ENCODE measurements around the gene ADGRG1.

ADGRG1 gene

DNA sequence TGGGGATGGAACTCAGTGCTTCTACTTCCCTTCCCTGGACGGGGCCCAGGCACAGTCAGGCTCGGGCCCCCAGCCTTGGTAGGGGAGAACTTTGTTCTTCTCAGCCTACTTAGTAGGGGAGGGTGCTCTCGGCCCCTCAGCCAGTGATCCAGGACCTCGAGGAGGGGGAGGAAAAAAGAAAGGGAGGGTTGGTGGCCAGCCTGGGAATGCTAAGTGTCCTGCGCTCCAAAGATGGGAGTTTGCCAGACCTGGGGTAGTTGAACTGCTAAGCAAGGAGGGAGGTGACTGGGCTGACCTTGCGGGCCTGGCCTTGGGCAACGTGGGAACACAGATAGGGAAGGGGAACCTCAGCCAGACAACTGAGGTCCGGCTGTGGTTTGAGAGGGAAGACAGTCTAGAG, 12.2 kb downstream of the ADGRG1 start:
- peak overlapping the region; percentile 63 for H3K4me2 ChIP-seq (ENCODE audit: insufficient read depth, low read length, poor library complexity, severe bottlenecking)
- H2BK120ac ChIP-seq (ENCODE audit: low read depth, low read length) = peak overlapping the region; percentile 10
- peak overlapping the region; percentile 41 for H4K91ac ChIP-seq (ENCODE audit: low read depth, low read length, poor library complexity)
- H3K4ac ChIP-seq (ENCODE audit: low read length) = no peak overlapping the region
- H3K9me3 ChIP-seq (replicated peaks in 1 of 2; ENCODE audit: control insufficient read depth in 2 of 2, insufficient read depth in 1 of 2, low read depth in 1 of 2, low read length in 2 of 2) = peaks cover 0 to 8% of the 10 kb centered on the region in 2 donors
- no peak for DNase-seq (ENCODE audit: low spot score)
- H3K4me3 ChIP-seq (ENCODE audit: low read length in 2 of 2) = no peak overlapping the region
- peak overlapping the region; percentile 62 for H2BK5ac ChIP-seq (ENCODE audit: low read length)
- no CpG with 5 or more reads among the region's 8 CpGs for WGBS, 2 donors (ENCODE audit: extremely low coverage in 2 of 2, insufficient read length in 2 of 2, insufficient replicate concordance in 1 of 2)
- H3K4me1 ChIP-seq (ENCODE audit: control insufficient read depth in 2 of 2, insufficient read depth in 1 of 2, low read depth in 1 of 2, low read length in 2 of 2) = peaks cover 36 to 61% of the 10 kb centered on the region in 2 donors
- peak overlapping the region; percentile 89 for H3K18ac ChIP-seq (ENCODE audit: low read length)
- peaks cover 18% of the 10 kb centered on the region for H3K79me1 ChIP-seq (ENCODE audit: low read depth, low read length)
- no peak overlapping the region for H3K27ac ChIP-seq (replicated peaks; ENCODE audit: low read length)
- no peak overlapping the region for H2AFZ ChIP-seq (ENCODE audit: low read length)
- no peak overlapping the region for H3K23ac ChIP-seq (ENCODE audit: low read depth, low read length, poor library complexity)
- peak overlapping the region; percentile 95 for H2AK5ac ChIP-seq (ENCODE audit: low read depth, low read length)
- H3K14ac ChIP-seq (ENCODE audit: low read length) = peak overlapping the region; percentile 59
- peaks cover 0 to 5% (median 0%) of the 10 kb centered on the region in 3 experiments for H3K27me3 ChIP-seq (ENCODE audit: control insufficient read depth in 3 of 3, insufficient read depth in 3 of 3, low read depth in 1 of 3, low read length in 3 of 3)
- H2BK15ac ChIP-seq (ENCODE audit: low read length) = peak overlapping the region; percentile 88
- peaks cover 8 to 13% of the 10 kb centered on the region in 2 donors for H3K36me3 ChIP-seq (replicated peaks in 1 of 2; ENCODE audit: control insufficient read depth in 2 of 2, insufficient read depth in 2 of 2, low read length in 2 of 2)
- peak overlapping the region; percentile 47 for H2BK12ac ChIP-seq (ENCODE audit: low read length)
- no peak overlapping the region for H4K8ac ChIP-seq (ENCODE audit: low read depth, low read length)
- H3K9ac ChIP-seq (ENCODE audit: low read depth, low read length, poor library complexity) = peak overlapping the region; percentile 53

DNA sequence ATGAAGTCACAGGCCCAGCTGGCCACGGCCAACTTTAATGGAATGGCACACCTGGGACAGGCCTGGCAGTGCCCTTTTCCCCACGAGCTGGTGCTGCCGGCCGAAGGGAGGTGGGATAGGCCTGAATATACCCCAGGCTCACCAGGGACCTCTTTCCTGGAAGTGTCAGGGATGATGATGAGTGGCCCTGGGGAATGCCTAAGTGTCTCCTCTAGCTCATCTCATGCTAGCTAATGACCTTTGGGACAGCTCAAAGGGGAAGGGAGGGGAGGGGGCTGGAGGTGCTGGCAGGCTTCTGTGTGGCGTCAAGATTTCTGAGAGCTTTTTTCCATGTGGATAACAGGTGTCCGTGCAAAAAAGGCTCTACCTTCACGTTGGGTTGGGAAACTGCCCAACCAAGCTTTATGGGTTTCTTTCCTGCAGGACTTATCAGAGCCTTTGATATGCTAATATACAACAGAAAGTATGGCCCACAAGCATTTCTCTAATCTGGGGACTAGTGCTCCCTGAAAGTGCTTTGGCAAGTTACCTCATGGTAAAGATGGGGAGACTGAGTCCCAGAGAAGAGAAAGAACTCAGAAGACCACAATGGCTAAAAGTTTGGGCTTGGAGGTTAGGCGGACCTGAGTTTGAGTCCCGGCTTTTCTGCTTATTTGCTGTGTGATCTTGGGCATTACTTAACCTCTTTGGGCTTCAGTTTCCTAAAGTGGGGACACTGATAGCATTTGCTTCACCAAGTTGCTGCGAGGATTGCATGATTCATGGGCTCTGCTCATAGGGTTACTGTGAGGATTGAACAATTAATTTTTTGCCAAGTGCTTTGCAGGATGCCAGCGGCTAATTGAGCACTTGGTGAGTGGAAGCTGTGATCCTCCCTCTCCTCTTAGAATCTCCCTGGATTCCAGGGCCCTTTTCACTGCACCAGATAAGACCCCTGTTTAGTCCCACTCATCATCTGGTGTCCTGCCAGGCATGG, 14.0 kb downstream of the ADGRG1 start:
- no peak for DNase-seq (ENCODE audit: low spot score)
- peak overlapping the region; percentile 15 for H3K9ac ChIP-seq (ENCODE audit: low read depth, low read length, poor library complexity)
- H3K36me3 ChIP-seq (replicated peaks in 1 of 2; ENCODE audit: control insufficient read depth in 2 of 2, insufficient read depth in 2 of 2, low read length in 2 of 2) = peaks cover 8 to 13% of the 10 kb centered on the region in 2 donors
- no peak overlapping the region for H3K27ac ChIP-seq (replicated peaks; ENCODE audit: low read length)
- H2AFZ ChIP-seq (ENCODE audit: low read length) = no peak overlapping the region
- no peak overlapping the region for H2BK5ac ChIP-seq (ENCODE audit: low read length)
- H2BK120ac ChIP-seq (ENCODE audit: low read depth, low read length) = no peak overlapping the region
- no peak overlapping the region for H3K23ac ChIP-seq (ENCODE audit: low read depth, low read length, poor library complexity)
- peaks cover 18% of the 10 kb centered on the region for H3K79me1 ChIP-seq (ENCODE audit: low read depth, low read length)
- no CpG with 5 or more reads among the region's 11 CpGs for WGBS, 2 donors (ENCODE audit: extremely low coverage in 2 of 2, insufficient read length in 2 of 2, insufficient replicate concordance in 1 of 2)
- no peak overlapping the region for H3K14ac ChIP-seq (ENCODE audit: low read length)
- H3K4me2 ChIP-seq (ENCODE audit: insufficient read depth, low read length, poor library complexity, severe bottlenecking) = no peak overlapping the region
- H3K18ac ChIP-seq (ENCODE audit: low read length) = no peak overlapping the region
- H4K91ac ChIP-seq (ENCODE audit: low read depth, low read length, poor library complexity) = no peak overlapping the region
- no peak overlapping the region for H2BK15ac ChIP-seq (ENCODE audit: low read length)
- H3K9me3 ChIP-seq (replicated peaks in 1 of 2; ENCODE audit: control insufficient read depth in 2 of 2, insufficient read depth in 1 of 2, low read depth in 1 of 2, low read length in 2 of 2) = peaks cover 0 to 8% of the 10 kb centered on the region in 2 donors
- no peak overlapping the region for H3K4ac ChIP-seq (ENCODE audit: low read length)
- peak overlapping the region; percentile 20 for H2AK5ac ChIP-seq (ENCODE audit: low read depth, low read length)
- H3K4me1 ChIP-seq (ENCODE audit: control insufficient read depth in 2 of 2, insufficient read depth in 1 of 2, low read depth in 1 of 2, low read length in 2 of 2) = peaks cover 31 to 46% of the 10 kb centered on the region in 2 donors
- H2BK12ac ChIP-seq (ENCODE audit: low read length) = no peak overlapping the region
- H3K4me3 ChIP-seq (ENCODE audit: low read length in 2 of 2) = no peak overlapping the region
- peak overlapping the region; percentile 19 for H4K8ac ChIP-seq (ENCODE audit: low read depth, low read length)
- H3K27me3 ChIP-seq (ENCODE audit: control insufficient read depth in 3 of 3, insufficient read depth in 3 of 3, low read depth in 1 of 3, low read length in 3 of 3) = peaks cover 0 to 5% (median 0%) of the 10 kb centered on the region in 3 experiments

DNA sequence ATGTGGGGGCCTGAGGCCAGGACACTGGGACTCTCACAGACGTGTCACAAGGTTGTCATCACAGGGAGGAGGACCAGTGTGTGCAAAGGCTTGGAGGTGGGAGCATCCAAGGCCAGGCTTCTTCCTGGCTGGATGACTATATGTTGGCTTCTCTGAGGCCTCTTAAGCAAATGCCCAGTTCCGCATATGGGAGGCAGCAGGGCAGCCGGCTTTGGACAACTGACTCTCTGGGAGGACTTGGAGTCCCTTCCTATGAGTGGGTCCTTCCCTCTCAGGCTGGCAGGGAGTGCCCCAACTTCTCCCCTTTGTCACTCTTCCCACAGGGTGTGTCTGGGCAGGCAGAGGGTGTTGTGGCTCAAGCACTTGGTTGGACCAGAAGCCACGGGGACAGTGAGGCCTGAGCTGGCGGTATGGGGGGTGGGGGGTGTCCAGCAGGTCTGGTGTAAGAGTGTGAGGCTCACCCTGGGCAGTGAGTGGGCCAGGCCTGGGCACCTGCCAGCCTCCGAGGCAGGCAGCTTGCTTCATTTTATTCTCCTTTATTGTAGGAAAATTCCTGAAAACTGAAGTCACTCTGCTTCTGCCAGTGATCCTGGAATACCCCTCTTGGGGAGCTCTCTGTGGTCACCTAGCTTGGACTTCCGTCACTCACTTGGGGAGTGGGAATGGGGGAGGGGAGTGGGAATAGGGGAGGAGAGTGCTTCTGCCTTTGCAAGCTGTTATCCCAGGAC, 14.9 kb downstream of the ADGRG1 start:
- Histone ChIP-seq H2BK12ac (ENCODE audit: low read length) (no peak overlapping the region), H3K4me3 (ENCODE audit: low read length in 2 of 2) (no peak overlapping the region), H3K4me1 (ENCODE audit: control insufficient read depth in 2 of 2, insufficient read depth in 1 of 2, low read depth in 1 of 2, low read length in 2 of 2) (peaks cover 22 to 38% of the 10 kb centered on the region in 2 donors), H2BK15ac (ENCODE audit: low read length) (no peak overlapping the region), H2BK5ac (ENCODE audit: low read length) (no peak overlapping the region), H3K27me3 (ENCODE audit: control insufficient read depth in 3 of 3, insufficient read depth in 3 of 3, low read depth in 1 of 3, low read length in 3 of 3) (peaks cover 0 to 5% (median 0%) of the 10 kb centered on the region in 3 experiments), H2BK120ac (ENCODE audit: low read depth, low read length) (no peak overlapping the region), H4K8ac (ENCODE audit: low read depth, low read length) (peak overlapping the region; percentile 19), H4K91ac (ENCODE audit: low read depth, low read length, poor library complexity) (no peak overlapping the region), H3K4me2 (ENCODE audit: insufficient read depth, low read length, poor library complexity, severe bottlenecking) (no peak overlapping the region), H3K18ac (ENCODE audit: low read length) (peak overlapping the region; percentile 27), H3K79me1 (ENCODE audit: low read depth, low read length) (peaks cover 20% of the 10 kb centered on the region), H3K9me3 (replicated peaks in 1 of 2; ENCODE audit: control insufficient read depth in 2 of 2, insufficient read depth in 1 of 2, low read depth in 1 of 2, low read length in 2 of 2) (peaks cover 0 to 8% of the 10 kb centered on the region in 2 donors), H3K14ac (ENCODE audit: low read length) (no peak overlapping the region), H3K23ac (ENCODE audit: low read depth, low read length, poor library complexity) (no peak overlapping the region), H2AFZ (ENCODE audit: low read length) (no peak overlapping the region), H3K27ac (replicated peaks; ENCODE audit: low read length) (no peak overlapping the region), H3K4ac (ENCODE audit: low read length) (no peak overlapping the region), H2AK5ac (ENCODE audit: low read depth, low read length) (peak overlapping the region; percentile 20), H3K36me3 (replicated peaks in 1 of 2; ENCODE audit: control insufficient read depth in 2 of 2, insufficient read depth in 2 of 2, low read length in 2 of 2) (peaks cover 8 to 13% of the 10 kb centered on the region in 2 donors), H3K9ac (ENCODE audit: low read depth, low read length, poor library complexity) (peak overlapping the region; percentile 15)
- whole genome bisulfite sequencing, 2 donors (ENCODE audit: extremely low coverage in 2 of 2, insufficient read length in 2 of 2, insufficient replicate concordance in 1 of 2) = no CpG with 5 or more reads among the region's 7 CpGs
- no peak for DNase-seq (ENCODE audit: low spot score)

All from neuronal stem cell (in vitro differentiated cells).